Measurements from ENCODE around the gene RBM47. TPM values are rescaled to one million over a fixed set of nuclear protein-coding genes. Genes with fewer than 3 reads are reported as not detected.

Gene RBM47
- total RNA-seq, 1 experiment from 2014 or later = 0.28 TPM

DNA sequence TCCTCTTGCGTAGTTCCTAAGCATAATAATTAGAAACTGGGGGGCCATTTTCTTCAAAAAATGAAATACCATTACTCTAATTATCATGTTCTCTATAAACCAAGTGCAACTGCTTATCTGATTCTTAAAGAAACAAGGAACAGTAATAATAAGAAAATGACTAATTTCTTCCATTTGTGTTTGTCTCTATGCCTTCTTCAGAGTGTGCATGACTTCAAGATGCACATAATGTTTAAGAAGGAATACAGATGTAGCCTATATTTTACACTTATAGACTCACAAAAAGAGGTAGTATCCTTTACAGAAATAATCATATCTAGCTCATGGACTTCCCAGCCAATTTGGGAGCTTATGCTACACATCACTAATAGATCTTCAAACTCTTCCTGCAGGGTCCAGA lies 162.9 kb downstream of the RBM47 start:
- H3K36me3 ChIP-seq (ENCODE audit: insufficient read depth, low read length, poor library complexity, severe bottlenecking) = no peaks in the 10 kb centered on the region
- H3K27me3 ChIP-seq (replicated peaks; ENCODE audit: insufficient read depth, low read depth, low read length, poor library complexity) = no peaks in the 10 kb centered on the region
- CTCF ChIA-PET = no interaction called here
- H3K27ac ChIP-seq (ENCODE audit: low read depth, low read length, poor library complexity, severe bottlenecking) = no peak overlapping the region
- no peak overlapping the region for H3K4me3 ChIP-seq (ENCODE audit: low read depth, low read length, poor library complexity, severe bottlenecking)
- DNase-seq (ENCODE audit: low spot score) = no peak
- POLR2A ChIA-PET (ENCODE audit: low non-redundant PET) = no interaction called here
- no TSS peak for BruUV-seq (replicated peaks)
- no peaks in the 10 kb centered on the region for H3K4me1 ChIP-seq (ENCODE audit: insufficient read depth, low read length, poor library complexity, severe bottlenecking)
- no peaks in the 10 kb centered on the region for H3K9me3 ChIP-seq (ENCODE audit: low read depth, low read length, poor library complexity, severe bottlenecking)
- TF ChIP-seq, protein P1, sequence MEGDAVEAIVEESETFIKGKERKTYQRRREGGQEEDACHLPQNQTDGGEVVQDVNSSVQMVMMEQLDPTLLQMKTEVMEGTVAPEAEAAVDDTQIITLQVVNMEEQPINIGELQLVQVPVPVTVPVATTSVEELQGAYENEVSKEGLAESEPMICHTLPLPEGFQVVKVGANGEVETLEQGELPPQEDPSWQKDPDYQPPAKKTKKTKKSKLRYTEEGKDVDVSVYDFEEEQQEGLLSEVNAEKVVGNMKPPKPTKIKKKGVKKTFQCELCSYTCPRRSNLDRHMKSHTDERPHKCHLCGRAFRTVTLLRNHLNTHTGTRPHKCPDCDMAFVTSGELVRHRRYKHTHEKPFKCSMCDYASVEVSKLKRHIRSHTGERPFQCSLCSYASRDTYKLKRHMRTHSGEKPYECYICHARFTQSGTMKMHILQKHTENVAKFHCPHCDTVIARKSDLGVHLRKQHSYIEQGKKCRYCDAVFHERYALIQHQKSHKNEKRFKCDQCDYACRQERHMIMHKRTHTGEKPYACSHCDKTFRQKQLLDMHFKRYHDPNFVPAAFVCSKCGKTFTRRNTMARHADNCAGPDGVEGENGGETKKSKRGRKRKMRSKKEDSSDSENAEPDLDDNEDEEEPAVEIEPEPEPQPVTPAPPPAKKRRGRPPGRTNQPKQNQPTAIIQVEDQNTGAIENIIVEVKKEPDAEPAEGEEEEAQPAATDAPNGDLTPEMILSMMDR (conservative IDR thresholded peaks at IDR 0.05; ENCODE audit: low read depth, low read length) = no peak
- TF ChIP-seq EZH2 (IDR thresholded peaks at IDR 0.05; ENCODE audit: borderline replicate concordance, low read depth, low read length, poor library complexity, severe bottlenecking) = no peak
- intact Hi-C loops (cut with micrococcal nuclease; ENCODE audit: unreplicated experiment) = no loop called here

DNA sequence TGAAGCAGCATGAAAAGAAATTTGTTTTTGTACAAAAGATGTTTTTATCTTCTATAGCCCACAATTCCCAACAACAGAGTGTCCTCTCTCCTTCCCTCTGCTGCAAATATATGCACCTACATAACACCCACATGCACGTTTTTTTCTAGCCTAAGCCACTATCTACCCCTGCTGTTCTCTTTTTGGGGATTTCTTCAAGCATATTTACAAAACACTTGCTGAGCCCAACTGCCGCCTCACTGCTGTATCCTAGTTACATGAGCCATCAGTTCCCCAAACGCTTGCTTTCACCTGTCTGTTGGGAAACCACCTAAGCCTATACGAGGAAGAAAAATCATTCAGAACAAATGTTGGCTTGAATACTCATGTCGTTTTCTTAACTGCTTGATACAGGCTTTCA lies 167.3 kb downstream of the RBM47 start:
- H3K9me3 ChIP-seq (ENCODE audit: low read depth, low read length, poor library complexity, severe bottlenecking) = no peaks in the 10 kb centered on the region
- H3K4me3 ChIP-seq (ENCODE audit: low read depth, low read length, poor library complexity, severe bottlenecking) = no peak overlapping the region
- BruUV-seq (replicated peaks) = no TSS peak
- H3K27me3 ChIP-seq (replicated peaks; ENCODE audit: insufficient read depth, low read depth, low read length, poor library complexity) = no peaks in the 10 kb centered on the region
- TF ChIP-seq, protein P1 (conservative IDR thresholded peaks at IDR 0.05; ENCODE audit: low read depth, low read length) = no peak
- TF ChIP-seq EZH2 (IDR thresholded peaks at IDR 0.05; ENCODE audit: borderline replicate concordance, low read depth, low read length, poor library complexity, severe bottlenecking) = no peak
- no peaks in the 10 kb centered on the region for H3K4me1 ChIP-seq (ENCODE audit: insufficient read depth, low read length, poor library complexity, severe bottlenecking)
- no peak for DNase-seq (ENCODE audit: low spot score)
- intact Hi-C loops (cut with micrococcal nuclease; ENCODE audit: unreplicated experiment) = no loop called here
- ChIA-PET CTCF (no interaction called here), POLR2A (ENCODE audit: low non-redundant PET) (no interaction called here)
- no peaks in the 10 kb centered on the region for H3K36me3 ChIP-seq (ENCODE audit: insufficient read depth, low read length, poor library complexity, severe bottlenecking)
- H3K27ac ChIP-seq (ENCODE audit: low read depth, low read length, poor library complexity, severe bottlenecking) = no peak overlapping the region

DNA sequence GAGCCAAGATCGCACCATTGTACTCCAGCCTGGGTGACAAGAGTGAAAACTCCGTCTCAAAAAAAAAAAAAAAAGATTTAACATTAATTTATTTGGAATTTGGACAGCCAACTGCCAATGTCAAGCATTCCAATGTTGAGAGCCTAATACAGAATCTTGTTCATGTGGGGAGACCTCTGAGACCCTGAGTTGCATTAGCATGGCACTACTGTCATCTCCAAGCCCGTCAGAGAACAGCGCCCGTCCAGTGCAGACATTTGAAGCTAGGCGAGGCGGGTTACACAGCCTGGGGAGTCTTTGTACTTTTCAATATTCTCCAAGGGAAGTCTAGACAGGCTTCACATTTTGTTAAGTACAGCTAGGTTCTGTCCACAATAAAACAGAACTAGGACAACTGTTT lies 167.8 kb downstream of the RBM47 start:
- intact Hi-C loops (cut with micrococcal nuclease; ENCODE audit: unreplicated experiment) = no loop called here
- Histone ChIP-seq H3K9me3 (ENCODE audit: low read depth, low read length, poor library complexity, severe bottlenecking) (no peaks in the 10 kb centered on the region), H3K27ac (ENCODE audit: low read depth, low read length, poor library complexity, severe bottlenecking) (no peak overlapping the region), H3K4me3 (ENCODE audit: low read depth, low read length, poor library complexity, severe bottlenecking) (no peak overlapping the region), H3K36me3 (ENCODE audit: insufficient read depth, low read length, poor library complexity, severe bottlenecking) (no peaks in the 10 kb centered on the region), H3K4me1 (ENCODE audit: insufficient read depth, low read length, poor library complexity, severe bottlenecking) (no peaks in the 10 kb centered on the region), H3K27me3 (replicated peaks; ENCODE audit: insufficient read depth, low read depth, low read length, poor library complexity) (no peaks in the 10 kb centered on the region)
- POLR2A ChIA-PET (ENCODE audit: low non-redundant PET) = no interaction called here
- no peak for TF ChIP-seq EZH2 (IDR thresholded peaks at IDR 0.05; ENCODE audit: borderline replicate concordance, low read depth, low read length, poor library complexity, severe bottlenecking)
- TF ChIP-seq, protein P1 (conservative IDR thresholded peaks at IDR 0.05; ENCODE audit: low read depth, low read length) = no peak
- CTCF ChIA-PET = no interaction called here
- no peak for DNase-seq (ENCODE audit: low spot score)
- no TSS peak for BruUV-seq (replicated peaks)
